Ovary (tissue), 9 donors: ENCODE data around the gene F5. TPM values are rescaled to one million over a fixed set of nuclear protein-coding genes. Genes with fewer than 3 reads are reported as not detected.

Experiments
- DNase-seq, 5 donors: peaks; one replicate each; pipeline ENCODE4 v3.0.0-alpha.2; 2019 to 2020
- H3K27ac ChIP-seq, 2 donors: fragments of 200-600 bp; one replicate each; pipeline versions ENCODE4 v1.5.1 to v1.8.0; 2019 to 2022
- H3K27me3 ChIP-seq: fragments of 200-600 bp; one replicate; pipeline ENCODE4 v1.8.0; 2022
- H3K36me3 ChIP-seq: fragments of 200-600 bp; sonication (generic); one replicate; pipeline ENCODE4 v1.5.1; 2019
- H3K4me1 ChIP-seq: one replicate; pipeline ENCODE4 v1.8.1; 2013; ENCODE audit warnings: mild to moderate bottlenecking, moderate library complexity; ENCODE audit not compliant: insufficient read depth
- H3K4me3 ChIP-seq: fragments of 200-600 bp; sonication (generic); one replicate; pipeline ENCODE4 v1.5.1; 2017
- H3K9me3 ChIP-seq, 2 donors: fragments of 200-600 bp in 1 of 2; sonication (generic) in 1 of 2; one replicate each; pipeline versions ENCODE4 v1.5.1 to v1.8.1; 2013 to 2019; ENCODE audit warnings: mild to moderate bottlenecking in 1 of 2, moderate library complexity in 1 of 2
- CTCF ChIP-seq, 3 donors: fragments of 450-650 bp in 2 of 3; fragments of 200-600 bp in 1 of 3; IDR thresholded peaks; one replicate each; pipeline versions ENCODE4 v1.5.1 to v1.8.0; 2016 to 2022; ENCODE audit warnings: antibody characterized with exemption in 3 of 3, mild to moderate bottlenecking in 1 of 3
- EP300 ChIP-seq: sonication (generic); formaldehyde crosslinking; IDR thresholded peaks from one replicate; pipeline ENCODE4 v1.6.1; 2017; ENCODE audit warnings: antibody characterized with exemption
- POLR2A ChIP-seq: fragments of 450-650 bp; IDR thresholded peaks from one replicate; pipeline ENCODE4 v1.6.1; 2017; ENCODE audit warnings: antibody characterized with exemption, mild to moderate bottlenecking, moderate library complexity
- WGBS, 3 donors: extraction: QIAGEN DNeasy Blood & Tissue Kit in 1 of 3; methylation state at CpG; one replicate each; pipeline versions ENCODE4 v1.1.5 to v1.1.7; 2013 to 2017; 5-methylcytosine and 5-hydroxymethylcytosine counted together
- intact Hi-C, 4 donors: fragments of 100-400 bp; cut with DNase I; formaldehyde crosslinking; loops; one replicate each; pipeline versions ENCODE4 v1.11.0 to v1.15.1; 2022 to 2023
- polyA plus RNA-seq, 2 donors: library from polyadenylated mRNA; stranded (reverse); fragments of 200-250 nt in 1 of 2; fragments of 350-450 nt in 1 of 2; fragmentation: Illumina TruSeq in 1 of 2; extraction: RNeasy Lipid Tissue Mini Kit (QIAGEN cat#74804) in 1 of 2; gene quantifications; one replicate each; pipeline ENCODE4 v1.2.3, GENCODE V29; 2013 to 2014
- total RNA-seq, 7 donors: library from RNA; depleted of rRNA in 2 of 7; stranded (reverse); fragments of >200 nt in 2 of 7; fragmentation: NEBNext Ultra II Directional in 3 of 7; extraction: Animal tissue kit (Norgen Biotek cat#: 25700) in 3 of 7; gene quantifications; one replicate each; pipeline versions ENCODE4 v1.1.0 to v1.2.4, GENCODE V29; 2016 to 2023
- donor health status: DM: no; HTN: no; CAD: no; lungs with moderate emphysema.
- donor health status: DM: no; HTN: no; CAD: no.
- donor health status: Bipolar disorder and iron deficiency.
- donor health status: DM: yes; HTN: yes; CAD: no.
- donor health status: DM: no; HTN: no; CAD: no.
- donor health status: DM: yes; HTN: yes; CAD: no.

Gene F5
- total and polyA plus RNA-seq, 9 donors, result 0.05 to 3.3 (median 0.31) TPM; not detected in 2

GRCh38 chr1:169563650-169564049, 22.6 kb downstream of the F5 start:
- intact Hi-C loops, result no loop called here
- Histone ChIP-seq H3K4me3 (no peak overlapping the region), H3K36me3 (no peaks in the 10 kb centered on the region), H3K27me3 (no peaks in the 10 kb centered on the region), H3K9me3 (no peaks in the 10 kb centered on the region), H3K27ac (no peak overlapping the region), H3K4me1 (no peaks in the 10 kb centered on the region)
- no peak for DNase-seq
- TF ChIP-seq POLR2A, result no peak
- no peak for TF ChIP-seq CTCF (IDR thresholded peaks at IDR 0.05)
- no peak for TF ChIP-seq EP300

- intact Hi-C loops, result no loop called here
- Histone ChIP-seq H3K4me3 (no peak overlapping the region), H3K4me1 (no peaks in the 10 kb centered on the region), H3K9me3 (no peaks in the 10 kb centered on the region), H3K36me3 (no peaks in the 10 kb centered on the region), H3K27ac (no peak overlapping the region), H3K27me3 (no peaks in the 10 kb centered on the region)
- WGBS, 3 donors, result 76 to 83% (median 81%) methylated on average over 1 of the region's 1 CpG
- no peak for DNase-seq
- no peak for TF ChIP-seq CTCF (IDR thresholded peaks at IDR 0.05)
- TF ChIP-seq EP300, result no peak
- TF ChIP-seq POLR2A, result no peak
These were observed 23.2 kb downstream of the F5 start for GRCh38 chr1:169563019-169563615.

- Histone ChIP-seq H3K36me3 (no peaks in the 10 kb centered on the region), H3K9me3 (no peaks in the 10 kb centered on the region), H3K27ac (no peak overlapping the region), H3K4me1 (no peaks in the 10 kb centered on the region), H3K4me3 (no peak overlapping the region), H3K27me3 (no peaks in the 10 kb centered on the region)
- intact Hi-C loops, result no loop called here
- TF ChIP-seq EP300, result no peak
- TF ChIP-seq CTCF (IDR thresholded peaks at IDR 0.05), result no peak
- TF ChIP-seq POLR2A, result no peak
- WGBS, 3 donors, result 0 to 79% (median 75%) methylated on average over 1 of the region's 1 CpG
- no peak for DNase-seq
These were observed 24.6 kb downstream of the F5 start for GRCh38 chr1:169561692-169562091.

GRCh38 chr1:169557131-169557530, 29.1 kb downstream of the F5 start:
- Histone ChIP-seq H3K27ac (no peak overlapping the region), H3K27me3 (no peaks in the 10 kb centered on the region), H3K9me3 (no peaks in the 10 kb centered on the region), H3K4me1 (no peaks in the 10 kb centered on the region), H3K36me3 (no peaks in the 10 kb centered on the region), H3K4me3 (no peak overlapping the region)
- TF ChIP-seq EP300 (no peak), CTCF (IDR thresholded peaks at IDR 0.05) (no peak), POLR2A (no peak)
- 76 to 78% (median 77%) methylated on average over 5 of the region's 5 CpGs for WGBS, 3 donors
- intact Hi-C loops, result no loop called here
- DNase-seq, result no peak

- Histone ChIP-seq H3K4me3 (no peak overlapping the region), H3K9me3 (no peaks in the 10 kb centered on the region), H3K4me1 (no peaks in the 10 kb centered on the region), H3K36me3 (no peaks in the 10 kb centered on the region), H3K27me3 (no peaks in the 10 kb centered on the region), H3K27ac (no peak overlapping the region)
- WGBS, 3 donors, result 22 to 27% (median 23%) methylated on average over 4 of the region's 4 CpGs
- intact Hi-C loops, result no loop called here
- TF ChIP-seq EP300 (no peak), CTCF (IDR thresholded peaks at IDR 0.05) (no peak), POLR2A (no peak)
- DNase-seq, result no peak
These were observed 36.0 kb downstream of the F5 start for GRCh38 chr1:169550294-169550693.
